ENCODE data around the gene VAV3. TPM values are rescaled to one million over a fixed set of nuclear protein-coding genes. Genes with fewer than 3 reads are reported as not detected.

Gene VAV3
- polyA plus RNA-seq, 3 donors: 2.2 to 10.2 (median 6.6) TPM

DNA sequence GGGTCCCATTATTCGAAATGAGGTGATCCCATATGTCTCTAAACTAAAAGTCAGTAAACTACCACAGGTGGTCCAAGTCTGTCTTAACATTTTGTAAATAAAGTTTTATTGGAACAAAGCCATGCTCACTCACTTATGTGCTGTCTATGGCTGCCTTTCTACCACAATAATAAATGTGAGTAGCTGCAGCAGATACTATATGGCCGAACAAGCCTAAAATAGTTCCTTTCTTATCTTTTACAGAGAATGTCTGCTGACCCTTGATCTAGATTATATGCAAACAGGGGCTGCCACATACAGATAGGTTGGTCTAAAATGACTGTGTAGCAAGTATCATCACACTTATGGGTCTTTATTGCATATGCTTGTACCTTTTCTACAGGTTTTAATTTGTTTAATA, 140.0 kb downstream of the VAV3 start:
- H3K27ac ChIP-seq (ENCODE audit: low read depth, low read length): no peak overlapping the region
- 69 to 90% (median 90%) methylated on average over 2 of the region's 2 CpGs for WGBS, 3 donors

DNA sequence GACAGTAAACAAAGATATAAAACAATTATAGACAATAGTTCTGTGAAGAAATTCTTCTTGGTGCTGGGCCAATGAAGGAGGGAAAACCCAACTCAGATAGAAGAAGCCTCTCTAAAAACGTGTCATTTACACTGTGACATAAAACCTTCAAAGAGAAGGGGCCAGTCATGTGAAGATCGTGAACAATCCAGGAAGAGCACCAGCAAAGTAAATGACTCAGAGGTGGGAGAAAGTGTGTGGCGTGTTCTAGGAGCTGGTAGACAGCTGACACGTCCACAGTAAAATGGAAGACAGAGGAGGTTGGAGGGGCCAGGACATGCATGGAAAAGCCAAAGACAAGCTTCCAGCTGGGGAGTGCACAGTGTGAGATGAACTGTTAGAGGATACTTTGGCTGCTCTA, 143.6 kb downstream of the VAV3 start:
- H3K27ac ChIP-seq (ENCODE audit: low read depth, low read length): no peak overlapping the region
- WGBS, 3 donors: 59 to 87% (median 81%) methylated on average over 4 of the region's 4 CpGs

GRCh38 chr1:107820801-107821200, 144.2 kb downstream of the VAV3 start:
- H3K27ac ChIP-seq (ENCODE audit: low read depth, low read length): no peak overlapping the region

DNA sequence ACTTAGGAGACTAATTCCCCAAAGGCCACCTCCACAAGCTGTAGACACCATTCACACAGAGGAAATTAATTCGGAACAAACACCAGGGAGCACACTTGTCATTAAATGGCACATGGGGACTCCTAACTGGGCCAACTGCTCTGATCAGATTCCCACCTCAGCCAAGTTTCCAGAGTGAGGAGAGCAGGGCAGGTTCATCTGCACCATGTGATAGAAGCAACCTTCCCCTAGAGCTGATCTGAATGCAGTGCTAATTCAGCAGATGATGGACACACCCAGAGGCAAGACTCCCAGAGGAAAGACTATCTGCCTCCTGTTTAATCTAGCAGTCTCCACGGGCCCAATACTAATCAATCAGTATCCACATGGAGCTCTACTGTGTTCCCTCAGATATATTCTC, 147.0 kb downstream of the VAV3 start:
- no peak overlapping the region for H3K27ac ChIP-seq (ENCODE audit: low read depth, low read length)
- 53 to 72% (median 62%) methylated on average over 2 of the region's 2 CpGs for WGBS, 3 donors

DNA sequence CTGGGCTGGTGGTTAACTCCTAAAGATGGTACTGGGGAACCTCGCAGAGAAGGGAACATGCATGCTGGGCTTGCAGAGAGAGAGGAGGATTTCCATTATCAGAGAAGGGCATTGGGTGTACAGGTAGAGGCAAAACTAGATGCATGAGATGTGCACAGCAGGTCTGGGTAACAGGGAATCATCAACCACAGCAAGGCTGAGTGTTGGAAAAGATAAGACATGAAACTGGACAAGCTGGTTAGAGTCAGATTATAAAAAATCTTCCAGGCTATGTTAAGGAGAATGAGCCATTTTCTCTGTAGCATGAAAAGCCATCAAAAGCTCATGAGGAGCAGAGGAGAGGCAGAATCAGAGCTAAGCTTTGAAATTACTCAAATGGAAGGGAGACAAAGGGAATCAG, 147.8 kb downstream of the VAV3 start:
- WGBS, 3 donors: 91 to 98% (median 93%) methylated on average over 1 of the region's 1 CpG
- H3K27ac ChIP-seq (ENCODE audit: low read depth, low read length): no peak overlapping the region

GRCh38 chr1:107810291-107810951, 154.6 kb downstream of the VAV3 start:
- H3K27ac ChIP-seq (ENCODE audit: low read depth, low read length): no peak overlapping the region
- WGBS, 3 donors: 89 to 97% (median 92%) methylated on average over 2 of the region's 2 CpGs

GRCh38 chr1:107807855-107808254, 157.1 kb downstream of the VAV3 start:
- no peak overlapping the region for H3K27ac ChIP-seq (ENCODE audit: low read depth, low read length)
- 71 to 91% (median 91%) methylated on average over 3 of the region's 3 CpGs for WGBS, 3 donors

GRCh38 chr1:107807405-107807804, 157.6 kb downstream of the VAV3 start:
- no peak overlapping the region for H3K27ac ChIP-seq (ENCODE audit: low read depth, low read length)
- WGBS, 3 donors: 48 to 79% (median 65%) methylated on average over 1 of the region's 1 CpG

DNA sequence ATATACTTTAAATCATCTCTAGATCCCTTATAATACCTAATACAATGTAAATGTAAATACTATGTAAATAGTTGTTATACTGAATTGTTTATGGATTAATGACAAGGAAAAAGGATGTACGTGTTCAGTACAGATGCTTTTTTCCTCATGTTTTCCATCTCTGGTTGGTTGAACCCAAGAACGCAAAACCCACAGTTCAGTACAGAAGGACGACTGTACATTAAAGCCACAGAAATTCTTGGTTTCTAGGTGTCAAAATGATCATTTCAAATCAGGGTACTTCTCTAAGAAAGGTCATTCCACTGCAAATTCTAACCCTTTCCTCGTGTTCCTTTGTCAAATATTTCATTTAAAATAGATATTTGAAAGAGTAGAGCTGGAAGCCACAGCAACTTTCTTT, 158.1 kb downstream of the VAV3 start:
- 72 to 94% (median 92%) methylated on average over 4 of the region's 4 CpGs for WGBS, 3 donors
- H3K27ac ChIP-seq (ENCODE audit: low read depth, low read length): no peak overlapping the region

GRCh38 chr1:107804741-107805140, 160.2 kb downstream of the VAV3 start:
- no peak overlapping the region for H3K27ac ChIP-seq (ENCODE audit: low read depth, low read length)
- 38 to 78% (median 62%) methylated on average over 1 of the region's 1 CpG for WGBS, 3 donors

DNA sequence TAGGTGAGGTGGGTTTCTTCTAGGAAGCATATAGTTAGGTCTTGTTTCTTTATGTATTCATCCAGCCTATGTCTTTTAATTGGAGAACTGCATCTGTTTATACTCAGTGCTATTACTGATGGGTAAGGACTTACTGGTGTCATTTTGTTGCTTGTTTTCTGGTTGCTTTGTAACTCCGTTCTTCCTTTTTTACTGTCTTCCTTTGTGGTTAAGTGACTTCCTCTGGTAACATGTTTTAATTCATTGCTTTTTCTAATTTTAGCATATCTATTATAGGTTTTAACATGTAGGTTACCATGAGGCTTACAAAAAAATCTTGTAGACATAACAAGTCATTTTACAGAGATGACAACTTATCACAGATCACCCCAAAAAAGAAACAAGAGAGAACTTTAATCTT, 160.8 kb downstream of the VAV3 start:
- 36 to 58% (median 50%) methylated on average over 1 of the region's 1 CpG for WGBS, 3 donors

DNA sequence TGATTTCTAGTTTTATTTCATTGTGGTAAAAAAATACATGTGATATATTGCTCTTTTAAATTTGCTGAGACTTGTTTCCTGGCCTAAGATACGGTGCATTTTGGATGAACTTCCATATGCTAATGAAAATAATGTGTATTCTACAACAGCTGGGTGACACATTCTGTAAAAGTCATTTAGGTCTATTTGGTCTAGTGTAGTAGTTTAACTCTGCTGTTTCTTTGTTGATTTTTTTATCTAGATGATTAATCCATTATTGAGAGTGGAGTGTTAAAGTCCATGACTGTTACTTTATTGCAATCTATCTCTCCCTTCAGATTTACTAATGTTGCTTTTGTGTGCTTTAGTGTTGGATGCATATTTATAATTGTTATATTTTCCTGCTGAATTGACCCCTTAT, 161.4 kb downstream of the VAV3 start:
- H3K27ac ChIP-seq (ENCODE audit: low read depth, low read length): no peak overlapping the region
- WGBS, 3 donors: 28 to 40% (median 32%) methylated on average over 1 of the region's 1 CpG

More for the DNA sequence above, 160.8 kb downstream of the VAV3 start:
- H3K27ac ChIP-seq (ENCODE audit: low read depth, low read length): no peak overlapping the region

DNA sequence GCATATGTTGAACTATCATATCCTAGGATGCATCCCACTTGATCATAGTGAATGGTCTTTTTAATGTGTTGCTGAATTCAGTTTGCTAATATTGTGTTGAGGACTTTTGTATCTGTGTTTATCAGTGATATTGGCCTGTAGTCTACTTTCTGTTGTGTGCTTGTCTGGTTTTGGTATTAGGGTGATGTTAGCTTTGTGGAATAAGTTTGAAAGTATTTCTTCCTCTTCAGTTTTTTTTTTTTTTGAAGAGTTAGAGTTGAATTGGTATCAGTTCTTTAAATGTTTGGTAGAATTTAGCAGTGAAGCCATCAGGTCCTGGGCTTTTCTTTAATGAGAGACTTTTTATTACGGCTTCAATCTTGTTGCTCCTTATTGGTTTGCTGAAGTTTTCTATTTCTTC, 162.3 kb downstream of the VAV3 start:
- no peak overlapping the region for H3K27ac ChIP-seq (ENCODE audit: low read depth, low read length)
- WGBS, 3 donors: 100% methylated on average over 1 of the region's 1 CpG

DNA sequence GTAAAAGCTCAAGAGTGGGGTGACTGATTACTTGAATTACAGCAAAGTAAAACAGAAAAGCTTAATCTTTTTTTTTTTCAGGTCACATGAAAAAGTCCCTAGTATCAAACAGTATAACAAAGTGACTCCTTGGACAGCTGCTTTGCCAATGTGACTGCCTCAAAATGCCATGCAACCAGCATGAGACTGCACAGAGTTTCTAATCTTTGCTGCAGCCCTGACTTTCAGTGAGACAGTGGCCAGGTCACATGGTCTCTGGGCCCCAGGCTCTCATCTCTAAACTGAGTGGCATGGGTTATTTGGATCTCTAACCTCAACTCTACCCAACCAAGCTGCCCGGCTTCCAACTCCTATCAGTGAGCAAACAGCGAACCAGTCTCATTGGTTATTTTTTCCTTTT, 169.0 kb downstream of the VAV3 start:
- 86 to 95% (median 94%) methylated on average over 2 of the region's 2 CpGs for WGBS, 3 donors
- H3K27ac ChIP-seq (ENCODE audit: low read depth, low read length): no peak overlapping the region

DNA sequence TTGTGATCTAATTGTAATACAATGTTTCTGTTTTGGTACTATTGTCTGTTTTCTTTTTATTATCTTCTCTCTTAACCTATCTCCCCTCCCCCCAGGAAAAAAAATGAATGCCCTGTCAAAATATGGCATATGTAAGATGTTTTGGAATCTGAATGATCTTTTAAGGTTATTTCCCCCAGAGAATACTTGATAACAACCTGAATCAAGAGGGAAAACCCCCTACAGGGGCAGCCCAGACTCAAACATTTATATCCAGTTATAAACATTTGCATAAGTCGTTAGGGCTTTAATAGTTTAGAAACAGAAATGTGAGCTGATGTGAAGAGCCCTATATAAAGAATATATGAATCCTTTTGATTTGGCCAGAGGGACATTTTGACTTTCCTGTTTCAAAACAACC, 169.5 kb downstream of the VAV3 start:
- H3K27ac ChIP-seq (ENCODE audit: low read depth, low read length): no peak overlapping the region
- 44 to 63% (median 56%) methylated on average over 1 of the region's 1 CpG for whole genome bisulfite sequencing, 3 donors

GRCh38 chr1:107794571-107794970, 170.4 kb downstream of the VAV3 start:
- WGBS, 3 donors: 58 to 86% (median 81%) methylated on average over 2 of the region's 2 CpGs
- H3K27ac ChIP-seq (ENCODE audit: low read depth, low read length): no peak overlapping the region

- 83 to 95% (median 94%) methylated on average over 7 of the region's 7 CpGs for WGBS, 3 donors
Observed at GRCh38 chr1:107793896-107794453, 171.0 kb downstream of the VAV3 start.

DNA sequence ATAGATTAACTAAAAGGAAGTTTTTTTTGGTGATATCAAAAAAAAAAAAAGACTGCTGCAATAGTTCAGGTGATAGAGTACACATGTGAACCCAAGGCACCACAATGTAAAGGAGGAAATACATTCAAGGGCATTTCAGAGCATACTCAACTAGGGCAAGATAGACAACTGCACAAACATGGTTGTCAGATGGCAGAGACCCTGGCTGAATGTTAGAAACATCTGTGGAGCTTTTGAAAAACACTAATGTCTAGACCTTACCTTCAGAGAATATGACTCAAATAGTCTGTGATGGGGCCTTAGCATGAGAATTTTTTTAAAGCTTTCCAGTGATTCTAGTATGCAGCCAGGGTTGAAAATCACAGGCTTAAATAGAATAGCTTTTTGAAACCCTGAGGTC, 173.6 kb downstream of the VAV3 start:
- no peak overlapping the region for H3K27ac ChIP-seq (ENCODE audit: low read depth, low read length)

More at GRCh38 chr1:107793896-107794453, 171.0 kb downstream of the VAV3 start:
- H3K27ac ChIP-seq (ENCODE audit: low read depth, low read length): no peak overlapping the region

GRCh38 chr1:107789817-107790524, 175.0 kb downstream of the VAV3 start:
- WGBS, 3 donors: 86 to 95% (median 94%) methylated on average over 3 of the region's 3 CpGs
- no peak overlapping the region for H3K27ac ChIP-seq (ENCODE audit: low read depth, low read length)

Data from adipose tissue (tissue), 3 donors.